OCI-LY1 (cell line): ENCODE data around the gene APBB1IP.

ENCODE experiments used
- H2AFZ ChIP-seq: fragments of 200-600 bp; sonication (generic), shearing (Covaris generic); 2 replicates; pipeline ENCODE4 v1.6.0; 2014; ENCODE audit warnings: antibody characterized with exemption, mild to moderate bottlenecking, low read length
- H3F3A ChIP-seq: fragments of 200-600 bp; sonication (generic), shearing (Covaris generic); 2 replicates; pipeline ENCODE4 v1.6.0; 2014; ENCODE audit warnings: mild to moderate bottlenecking, antibody characterized with exemption, low read length, moderate library complexity; ENCODE audit not compliant: insufficient read depth
- H3K27ac ChIP-seq: fragments of 200-600 bp; sonication (generic); 2 replicates; pipeline ENCODE4 v1.5.1; 2014; ENCODE audit warnings: low read length, mixed run types, mild to moderate bottlenecking, low read depth; ENCODE audit not compliant: poor library complexity, severe bottlenecking
- H3K27me3 ChIP-seq: fragments of 200-600 bp; sonication (generic); 2 replicates; pipeline ENCODE4 v1.6.0; 2014; ENCODE audit warnings: antibody characterized with exemption, mild to moderate bottlenecking, low read length, moderate library complexity; ENCODE audit not compliant: insufficient read depth
- H3K36me3 ChIP-seq: fragments of 200-600 bp; sonication (generic); 2 replicates; pipeline ENCODE4 v1.6.1; 2014; ENCODE audit warnings: mild to moderate bottlenecking, antibody characterized with exemption, low read length, moderate library complexity, mixed read lengths; ENCODE audit not compliant: insufficient read depth
- H3K4me1 ChIP-seq: fragments of 200-600 bp; sonication (generic); 2 replicates; pipeline ENCODE4 v1.5.1; 2014; ENCODE audit warnings: mild to moderate bottlenecking, low read length, moderate library complexity; ENCODE audit not compliant: insufficient read depth, severe bottlenecking
- H3K4me2 ChIP-seq: fragments of 200-600 bp; sonication (generic), shearing (Covaris generic); 2 replicates; pipeline ENCODE4 v1.6.1; 2014; ENCODE audit warnings: low read length
- H3K4me3 ChIP-seq: fragments of 200-600 bp; sonication (generic); 2 replicates; pipeline ENCODE4 v1.5.1; 2014; ENCODE audit warnings: low read length, low read depth, mild to moderate bottlenecking, mixed read lengths; ENCODE audit not compliant: poor library complexity, severe bottlenecking
- H3K79me2 ChIP-seq: fragments of 200-600 bp; shearing (Covaris generic); 2 replicates; pipeline ENCODE4 v1.6.1; 2016; ENCODE audit warnings: mixed run types, low read length, mixed read lengths; ENCODE audit not compliant: insufficient read depth
- H3K9ac ChIP-seq: fragments of 200-600 bp; sonication (generic), shearing (Covaris generic); 2 replicates; pipeline ENCODE4 v1.6.1; 2014; ENCODE audit warnings: mild to moderate bottlenecking, low read length, mixed read lengths
- H3K9me2 ChIP-seq: fragments of 200-600 bp; sonication (generic), shearing (Covaris generic); 2 replicates; pipeline ENCODE4 v1.6.1; 2014; ENCODE audit warnings: low read depth, mild to moderate bottlenecking, low read length, mixed read lengths
- H3K9me3 ChIP-seq: fragments of 200-600 bp; shearing (Covaris generic); 2 replicates; pipeline ENCODE4 v1.6.1; 2014; ENCODE audit warnings: low read length, mixed read lengths
- H4K20me1 ChIP-seq: fragments of 200-600 bp; sonication (generic), shearing (Covaris generic); 2 replicates; pipeline ENCODE4 v1.6.0; 2016; ENCODE audit warnings: mild to moderate bottlenecking, low read length; ENCODE audit not compliant: insufficient read depth
- CTCF ChIP-seq: fragments of 200-600 bp; sonication (generic), shearing (Covaris generic); IDR thresholded peaks from 2 replicates; pipeline ENCODE4 v1.5.1; 2017; ENCODE audit warnings: mild to moderate bottlenecking, antibody characterized with exemption, low read length, moderate library complexity, mixed read lengths
- EZH2 ChIP-seq: fragments of 200-600 bp; sonication (generic), shearing (Covaris generic); IDR thresholded peaks from 2 replicates; pipeline ENCODE4 v1.8.0; 2017; ENCODE audit warnings: borderline replicate concordance, mixed run types, mild to moderate bottlenecking, antibody characterized with exemption, low read length, moderate library complexity, mixed read lengths

APBB1IP gene

DNA sequence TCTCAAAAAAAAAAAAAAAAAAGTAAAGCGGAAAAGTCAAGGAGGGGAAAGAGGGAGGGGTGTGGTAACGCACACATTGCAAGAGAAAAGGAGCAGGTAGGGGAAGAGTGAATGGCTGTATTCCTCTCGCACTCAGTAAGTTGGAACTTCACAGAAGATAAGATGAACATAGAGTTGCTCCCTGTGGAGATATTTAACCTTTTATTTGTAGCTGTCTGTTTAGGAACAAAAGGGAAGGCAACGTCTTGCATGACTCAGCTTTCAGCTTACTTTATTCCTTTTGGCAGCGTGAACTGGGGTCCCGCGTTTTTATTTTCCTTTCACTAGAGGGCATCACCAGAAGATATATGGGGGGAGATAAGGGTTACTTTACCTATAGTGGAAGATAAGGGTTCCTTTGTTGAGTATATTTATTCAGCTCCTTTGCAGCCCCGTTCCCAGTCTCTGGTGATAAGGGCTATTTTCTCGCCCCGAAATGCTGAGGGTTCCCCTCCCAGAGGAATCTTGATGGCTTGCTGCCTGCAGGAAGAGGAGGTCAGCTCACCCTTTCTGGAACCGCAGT is 78.5 kb downstream of the APBB1IP start:
- no peak overlapping the region for H2AFZ ChIP-seq
- peak overlapping the region; percentile 34 for H3K27ac ChIP-seq
- H3K9ac ChIP-seq = no peak overlapping the region
- no peaks in the 10 kb centered on the region for H3K79me2 ChIP-seq
- no peaks in the 10 kb centered on the region for H3K9me3 ChIP-seq
- no peaks in the 10 kb centered on the region for H4K20me1 ChIP-seq
- TF ChIP-seq CTCF (peak; percentile 21; the same call in 1 of the 2 replicates), EZH2 (no peak)
- no peaks in the 10 kb centered on the region for H3F3A ChIP-seq
- no peak overlapping the region for H3K4me3 ChIP-seq
- H3K27me3 ChIP-seq = no peaks in the 10 kb centered on the region
- peaks cover 11% of the 10 kb centered on the region for H3K4me1 ChIP-seq
- H3K36me3 ChIP-seq = peaks cover 95% of the 10 kb centered on the region
- H3K9me2 ChIP-seq = no peaks in the 10 kb centered on the region
- H3K4me2 ChIP-seq = no peak overlapping the region

GRCh38 chr10:26517141-26517867 is 79.2 kb downstream of the APBB1IP start:
- no peaks in the 10 kb centered on the region for H3K9me3 ChIP-seq
- peaks cover 11% of the 10 kb centered on the region for H3K4me1 ChIP-seq
- H3K9me2 ChIP-seq = no peaks in the 10 kb centered on the region
- H4K20me1 ChIP-seq = no peaks in the 10 kb centered on the region
- TF ChIP-seq EZH2 (no peak), CTCF (no peak)
- H3K36me3 ChIP-seq = peaks cover 95% of the 10 kb centered on the region
- H3K27me3 ChIP-seq = no peaks in the 10 kb centered on the region
- no peak overlapping the region for H3K4me3 ChIP-seq
- H3K4me2 ChIP-seq = no peak overlapping the region
- H3K9ac ChIP-seq = no peak overlapping the region
- H3K79me2 ChIP-seq = no peaks in the 10 kb centered on the region
- no peak overlapping the region for H2AFZ ChIP-seq
- H3K27ac ChIP-seq = peak overlapping the region; percentile 34
- no peaks in the 10 kb centered on the region for H3F3A ChIP-seq

GRCh38 chr10:26519803-26520202 is 81.7 kb downstream of the APBB1IP start:
- H3K4me3 ChIP-seq = no peak overlapping the region
- H3K79me2 ChIP-seq = no peaks in the 10 kb centered on the region
- H4K20me1 ChIP-seq = no peaks in the 10 kb centered on the region
- no peaks in the 10 kb centered on the region for H3K9me3 ChIP-seq
- peaks cover 11% of the 10 kb centered on the region for H3K4me1 ChIP-seq
- no peaks in the 10 kb centered on the region for H3K27me3 ChIP-seq
- H2AFZ ChIP-seq = no peak overlapping the region
- H3F3A ChIP-seq = no peaks in the 10 kb centered on the region
- no peak for TF ChIP-seq CTCF
- TF ChIP-seq EZH2 = no peak
- no peak overlapping the region for H3K27ac ChIP-seq
- H3K4me2 ChIP-seq = no peak overlapping the region
- H3K9ac ChIP-seq = no peak overlapping the region
- H3K36me3 ChIP-seq = peaks cover 89% of the 10 kb centered on the region
- H3K9me2 ChIP-seq = no peaks in the 10 kb centered on the region
